ENCODE results near the gene GAS2. TPM values are rescaled to one million over a fixed set of nuclear protein-coding genes. Genes with fewer than 3 reads are reported as not detected.
"Not testable (repeated sequence)": the region's sequence is repeated elsewhere in the genome, so short reads cannot be mapped to it uniquely, and the experiment has no call there.

Gene GAS2
- total and polyA plus RNA-seq, 3 donors from 2014 or later: 5.5 to 25.2 (median 9.0) TPM

- TF ChIP-seq CTCF (IDR thresholded peaks at IDR 0.05) (no peak), POLR2A (IDR thresholded peaks at IDR 0.05) (no peak)
- Histone ChIP-seq H3K36me3 (ENCODE audit: low read depth, missing control alignments) (no peaks in the 10 kb centered on the region), H3K4me3 (no peak overlapping the region), H3K27me3 (no peaks in the 10 kb centered on the region), H3K9me3 (no peaks in the 10 kb centered on the region), H3K27ac (no peak overlapping the region), H3K4me1 (no peaks in the 10 kb centered on the region)
- intact Hi-C loops (cut with DNase I; ENCODE audit: low total_unique reads): no loop called here
- DNase-seq: no peak
- 0% methylated on average over 1 of the region's 1 CpG for WGBS, 2 donors
Observed at GRCh38 chr11:22635689-22636088, 30.7 kb upstream of the GAS2 start.

DNA sequence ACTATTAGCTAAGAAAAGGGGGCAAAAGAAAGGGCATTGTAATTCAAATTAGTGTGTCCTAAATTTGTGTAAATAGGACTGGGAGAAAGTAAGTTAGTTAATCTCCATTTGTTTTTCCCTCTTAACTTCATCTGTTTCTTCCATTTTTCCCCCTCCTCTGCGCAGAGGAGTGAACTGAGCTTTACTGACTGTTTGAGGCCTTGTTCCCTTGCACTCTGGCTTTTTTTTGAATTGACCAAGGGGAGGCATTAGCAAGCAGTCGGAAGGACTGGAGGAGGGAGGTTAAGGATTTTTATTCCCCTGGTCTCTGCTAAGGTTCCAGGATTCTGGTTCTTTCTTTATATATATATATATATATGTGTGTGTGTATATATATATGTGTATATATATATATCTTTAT is 25.5 kb upstream of the GAS2 start:
- WGBS, 2 donors: 88 to 95% methylated on average over 2 of the region's 2 CpGs
- no peaks in the 10 kb centered on the region for H3K9me3 ChIP-seq
- no peaks in the 10 kb centered on the region for H3K36me3 ChIP-seq (ENCODE audit: low read depth, missing control alignments)

GRCh38 chr11:22641559-22641958 is 24.9 kb upstream of the GAS2 start:
- H3K9me3 ChIP-seq: no peaks in the 10 kb centered on the region
- no peak for TF ChIP-seq POLR2A (IDR thresholded peaks at IDR 0.05)
- no peak for TF ChIP-seq CTCF (IDR thresholded peaks at IDR 0.05)
- intact Hi-C loops (cut with DNase I; ENCODE audit: low total_unique reads): no loop called here
- DNase-seq: no peak
- no peaks in the 10 kb centered on the region for H3K27me3 ChIP-seq
- H3K4me1 ChIP-seq: no peaks in the 10 kb centered on the region
- H3K27ac ChIP-seq: no peak overlapping the region
- no peaks in the 10 kb centered on the region for H3K36me3 ChIP-seq (ENCODE audit: low read depth, missing control alignments)
- no peak overlapping the region for H3K4me3 ChIP-seq

More for the DNA sequence above, 25.5 kb upstream of the GAS2 start:
- TF ChIP-seq CTCF (IDR thresholded peaks at IDR 0.05) (no peak), POLR2A (IDR thresholded peaks at IDR 0.05) (no peak)
- Histone ChIP-seq H3K4me3 (no peak overlapping the region), H3K27me3 (no peaks in the 10 kb centered on the region), H3K27ac (no peak overlapping the region), H3K4me1 (no peaks in the 10 kb centered on the region)
- intact Hi-C loops (cut with DNase I; ENCODE audit: low total_unique reads): no loop called here
- DNase-seq: no peak

DNA sequence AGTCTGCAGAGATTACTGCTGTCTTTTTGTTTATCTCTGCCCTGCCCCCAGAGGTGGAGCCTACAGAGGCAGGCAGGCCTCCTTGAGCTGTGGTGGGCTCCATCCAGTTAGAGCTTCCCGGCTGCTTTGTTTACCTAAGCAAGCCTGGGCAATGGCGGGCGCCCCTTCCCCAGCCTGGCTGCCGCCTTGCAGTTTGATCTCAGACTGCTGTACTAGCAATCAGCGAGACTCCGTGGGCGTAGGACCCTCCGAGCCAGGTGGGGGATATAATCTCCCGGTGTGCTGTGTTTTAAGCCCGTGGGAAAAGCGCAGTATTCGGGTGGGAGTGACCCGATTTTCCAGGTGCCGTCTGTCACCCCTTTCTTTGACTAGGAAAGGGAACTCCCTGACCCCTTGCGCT is 14.1 kb upstream of the GAS2 start:
- H3K4me3 ChIP-seq; H3K9me3 ChIP-seq; H3K27me3 ChIP-seq; DNase-seq; intact Hi-C loops (cut with DNase I; ENCODE audit: low total_unique reads); H3K4me1 ChIP-seq; H3K27ac ChIP-seq; H3K36me3 ChIP-seq (ENCODE audit: low read depth, missing control alignments): not testable (repeated sequence)
- 80 to 90% methylated on average over 2 to 15 of the region's 15 CpGs for WGBS, 2 donors

GRCh38 chr11:22656130-22656529 is 10.3 kb upstream of the GAS2 start:
- Histone ChIP-seq H3K27me3 (no peaks in the 10 kb centered on the region), H3K36me3 (ENCODE audit: low read depth, missing control alignments) (no peaks in the 10 kb centered on the region), H3K4me1 (no peaks in the 10 kb centered on the region), H3K27ac (no peak overlapping the region), H3K4me3 (no peak overlapping the region), H3K9me3 (no peaks in the 10 kb centered on the region)
- TF ChIP-seq CTCF (IDR thresholded peaks at IDR 0.05) (no peak), POLR2A (IDR thresholded peaks at IDR 0.05) (no peak)
- intact Hi-C loops (cut with DNase I; ENCODE audit: low total_unique reads): no loop called here
- DNase-seq: no peak

Data from testis (tissue), 3 donors.